Smooth muscle cell (in vitro differentiated cells): ENCODE results near the gene CCT4. TPM values are rescaled to one million over a fixed set of nuclear protein-coding genes. Genes with fewer than 3 reads are reported as not detected.

Experiments used
- DNase-seq: peaks from one replicate; lab custom pipeline; 2025; ENCODE audit not compliant: unreplicated experiment; lab: John Stamatoyannopoulos, UW
- H2AFZ ChIP-seq: fragments of 200-600 bp; sonication (generic); 2 replicates; pipeline ENCODE4 v1.6.0; 2016; ENCODE audit warnings: antibody characterized with exemption, low read depth, mild to moderate bottlenecking
- H3F3A ChIP-seq: fragments of 200-600 bp; sonication (generic); 2 replicates; pipeline ENCODE4 v1.6.0; 2017; ENCODE audit warnings: antibody characterized with exemption, low read depth
- H3K27ac ChIP-seq: fragments of 200-600 bp; sonication (generic); 2 replicates; pipeline ENCODE4 v1.5.1; 2016; ENCODE audit warnings: low read depth, mild to moderate bottlenecking
- H3K27me3 ChIP-seq: fragments of 200-600 bp; sonication (generic); 2 replicates; pipeline ENCODE4 v1.6.1; 2016; ENCODE audit warnings: low read depth, mild to moderate bottlenecking
- H3K36me3 ChIP-seq: fragments of 200-600 bp; sonication (generic); 2 replicates; pipeline ENCODE4 v1.5.1; 2016; ENCODE audit warnings: low read depth
- H3K4me1 ChIP-seq: fragments of 200-600 bp; sonication (generic); 2 replicates; pipeline ENCODE4 v1.5.1; 2016; ENCODE audit warnings: low read depth
- H3K4me2 ChIP-seq: fragments of 200-600 bp; sonication (generic); 2 replicates; pipeline ENCODE4 v1.6.0; 2016; ENCODE audit warnings: mild to moderate bottlenecking
- H3K4me3 ChIP-seq: fragments of 200-600 bp; sonication (generic); 2 replicates; pipeline ENCODE4 v1.5.1; 2016; ENCODE audit warnings: mild to moderate bottlenecking
- H3K79me2 ChIP-seq: fragments of 200-600 bp; sonication (generic); 2 replicates; pipeline ENCODE4 v1.6.0; 2016; ENCODE audit warnings: low read depth, mild to moderate bottlenecking
- H3K9ac ChIP-seq: fragments of 200-600 bp; sonication (generic); 2 replicates; pipeline ENCODE4 v1.6.0; 2016; ENCODE audit warnings: low read depth
- H3K9me3 ChIP-seq: fragments of 200-600 bp; sonication (generic); replicated peaks from 2 replicates; pipeline ENCODE4 v1.5.1; 2016; ENCODE audit warnings: low read depth
- H4K20me1 ChIP-seq: fragments of 200-600 bp; sonication (generic); 2 replicates; pipeline ENCODE4 v1.6.0; 2016; ENCODE audit warnings: low read depth
- CTCF ChIP-seq: fragments of 200-600 bp; sonication (generic); IDR thresholded peaks from 2 replicates; pipeline ENCODE4 v1.5.1; 2017; ENCODE audit warnings: borderline replicate concordance, mild to moderate bottlenecking, antibody characterized with exemption; ENCODE audit not compliant: insufficient read depth, poor library complexity, severe bottlenecking
- WGBS: methylation state at CpG from one replicate; pipeline ENCODE4 v1.1.7; 2016; ENCODE audit warnings: low lambda C conversion rate; 5-methylcytosine and 5-hydroxymethylcytosine counted together
- polyA plus RNA-seq: library from polyadenylated mRNA; unstranded; fragments of >200 nt; fragmentation: Nextera tagmentation; extraction: Ambion mirVana; gene quantifications from 2 replicates; pipeline ENCODE4 v1.2.1, GENCODE V29; 2016
- total RNA-seq: library from RNA; depleted of rRNA; stranded (reverse); fragments of >200 nt; gene quantifications from 2 replicates; pipeline ENCODE4 v1.2.3, GENCODE V29; 2014

The CCT4 gene
- total and polyA plus RNA-seq, 2 experiments from 2014 or later, result 117 to 164 TPM

GRCh38 chr2:61857224-61857623 is 31.2 kb downstream of the CCT4 start:
- no peak for TF ChIP-seq CTCF
- Histone ChIP-seq H3K27ac (no peak overlapping the region), H4K20me1 (no peaks in the 10 kb centered on the region), H2AFZ (no peak overlapping the region), H3K4me2 (no peak overlapping the region), H3K9ac (no peak overlapping the region), H3K27me3 (no peaks in the 10 kb centered on the region), H3K36me3 (no peaks in the 10 kb centered on the region), H3F3A (peaks cover 7% of the 10 kb centered on the region), H3K4me1 (peaks cover 8% of the 10 kb centered on the region), H3K9me3 (no peaks in the 10 kb centered on the region), H3K4me3 (no peak overlapping the region), H3K79me2 (no peaks in the 10 kb centered on the region)
- no peak for DNase-seq
- WGBS, result 90% methylated on average over 3 of the region's 3 CpGs

GRCh38 chr2:61855318-61855613 is 33.2 kb downstream of the CCT4 start:
- no peaks in the 10 kb centered on the region for H3K79me2 ChIP-seq
- H2AFZ ChIP-seq, result peak overlapping the region; percentile 92
- WGBS, result 16% methylated on average over 9 of the region's 9 CpGs
- H3K4me1 ChIP-seq, result peaks cover 8% of the 10 kb centered on the region
- H3K4me3 ChIP-seq, result peak overlapping the region; percentile 87
- peak overlapping the region; percentile 66 for H3K9ac ChIP-seq
- no peaks in the 10 kb centered on the region for H3K36me3 ChIP-seq
- no peak for TF ChIP-seq CTCF
- peak overlapping the region; percentile 81 for H3K27ac ChIP-seq
- no peaks in the 10 kb centered on the region for H3K9me3 ChIP-seq
- no peak for DNase-seq
- no peaks in the 10 kb centered on the region for H4K20me1 ChIP-seq
- H3K27me3 ChIP-seq, result no peaks in the 10 kb centered on the region
- peaks cover 7% of the 10 kb centered on the region for H3F3A ChIP-seq
- H3K4me2 ChIP-seq, result peak overlapping the region; percentile 99

GRCh38 chr2:61854564-61855317 is 33.7 kb downstream of the CCT4 start:
- TF ChIP-seq CTCF, result no peak
- peak overlapping the region; percentile 92 for H2AFZ ChIP-seq
- no peaks in the 10 kb centered on the region for H3K79me2 ChIP-seq
- no peaks in the 10 kb centered on the region for H3K36me3 ChIP-seq
- H3K4me3 ChIP-seq, result peak overlapping the region; percentile 87
- peaks cover 7% of the 10 kb centered on the region for H3F3A ChIP-seq
- DNase-seq, result peak; percentile 28
- peak overlapping the region; percentile 81 for H3K27ac ChIP-seq
- peaks cover 8% of the 10 kb centered on the region for H3K4me1 ChIP-seq
- no peaks in the 10 kb centered on the region for H4K20me1 ChIP-seq
- H3K9ac ChIP-seq, result peak overlapping the region; percentile 66
- 2% methylated on average over 20 of the region's 23 CpGs for WGBS
- H3K9me3 ChIP-seq, result no peaks in the 10 kb centered on the region
- H3K27me3 ChIP-seq, result no peaks in the 10 kb centered on the region
- H3K4me2 ChIP-seq, result peak overlapping the region; percentile 99
